Measurements from ENCODE around the gene TRMT6. TPM values are rescaled to one million over a fixed set of nuclear protein-coding genes. Genes with fewer than 3 reads are reported as not detected.

TRMT6 gene
- total and polyA plus RNA-seq, 10 donors = 8.5 to 15.2 (median 10.9) TPM

- no peak for TF ChIP-seq POLR2A (IDR thresholded peaks at IDR 0.05)
- no peak for TF ChIP-seq POLR2AphosphoS5 (IDR thresholded peaks at IDR 0.05)
- peaks cover 0 to 43% (median 25%) of the 10 kb centered on the region in 7 donors for H3K27me3 ChIP-seq (replicated peaks in 1 of 7)
- H3K4me1 ChIP-seq = peaks cover 8 to 19% (median 10%) of the 10 kb centered on the region in 6 donors
- H3K27ac ChIP-seq = no peak overlapping the region
- no peaks in the 10 kb centered on the region for H3K9me3 ChIP-seq
- intact Hi-C loops (cut with DNase I; ENCODE audit: low total_unique reads) = no loop called here
- no peaks in the 10 kb centered on the region for H3K36me3 ChIP-seq
- no peak overlapping the region for H3K4me3 ChIP-seq
- DNase-seq = no peak
- 0 to 43% (median 22%) methylated on average over 1 of the region's 1 CpG for WGBS, 5 donors
These were observed 35.5 kb downstream of the TRMT6 start for GRCh38 chr20:5914859-5915258.

- DNase-seq = no peak
- Histone ChIP-seq H3K27me3 (replicated peaks in 1 of 7) (peaks cover 0 to 60% (median 25%) of the 10 kb centered on the region in 7 donors), H3K4me3 (no peak overlapping the region), H3K4me1 (peaks cover 8 to 12% (median 10%) of the 10 kb centered on the region in 6 donors), H3K27ac (no peak overlapping the region), H3K9me3 (no peaks in the 10 kb centered on the region), H3K36me3 (no peaks in the 10 kb centered on the region)
- TF ChIP-seq CTCF (IDR thresholded peaks at IDR 0.05 in 8 of 11, conservative IDR thresholded peaks at IDR 0.05 in 3 of 11) = no peak
- TF ChIP-seq POLR2AphosphoS5 (IDR thresholded peaks at IDR 0.05) = no peak
- no peak for TF ChIP-seq POLR2A (IDR thresholded peaks at IDR 0.05)
- intact Hi-C loops (cut with DNase I; ENCODE audit: low total_unique reads) = no loop called here
- 60 to 96% (median 77%) methylated on average over 2 of the region's 2 CpGs for WGBS, 5 donors
These were observed 37.2 kb downstream of the TRMT6 start for GRCh38 chr20:5913166-5913565.

- Histone ChIP-seq H3K36me3 (no peaks in the 10 kb centered on the region), H3K4me1 (peaks cover 8 to 12% (median 10%) of the 10 kb centered on the region in 6 donors), H3K27me3 (replicated peaks in 1 of 7) (peaks cover 0 to 80% (median 31%) of the 10 kb centered on the region in 7 donors), H3K4me3 (no peak overlapping the region), H3K9me3 (no peaks in the 10 kb centered on the region), H3K27ac (no peak overlapping the region)
- TF ChIP-seq CTCF (IDR thresholded peaks at IDR 0.05 in 8 of 11, conservative IDR thresholded peaks at IDR 0.05 in 3 of 11) = no peak
- TF ChIP-seq POLR2AphosphoS5 (IDR thresholded peaks at IDR 0.05) = no peak
- no peak for TF ChIP-seq POLR2A (IDR thresholded peaks at IDR 0.05)
- DNase-seq = no peak
- WGBS, 5 donors = 66 to 73% (median 70%) methylated on average over 6 of the region's 6 CpGs
- intact Hi-C loops (cut with DNase I; ENCODE audit: low total_unique reads) = no loop called here
These were observed 40.1 kb downstream of the TRMT6 start for GRCh38 chr20:5910186-5910585.

- H3K9me3 ChIP-seq = no peaks in the 10 kb centered on the region
- H3K27me3 ChIP-seq (replicated peaks in 1 of 7) = peaks cover 0 to 87% (median 31%) of the 10 kb centered on the region in 7 donors
- no peak overlapping the region for H3K4me3 ChIP-seq
- H3K4me1 ChIP-seq = peaks cover 8 to 12% (median 10%) of the 10 kb centered on the region in 6 donors
- no peak overlapping the region for H3K27ac ChIP-seq
- TF ChIP-seq CTCF (IDR thresholded peaks at IDR 0.05 in 8 of 11, conservative IDR thresholded peaks at IDR 0.05 in 3 of 11) (no peak), POLR2AphosphoS5 (IDR thresholded peaks at IDR 0.05) (no peak)
- DNase-seq = no peak
- intact Hi-C loops (cut with DNase I; ENCODE audit: low total_unique reads) = no loop called here
- WGBS, 5 donors = 65 to 83% (median 74%) methylated on average over 2 of the region's 2 CpGs
- no peaks in the 10 kb centered on the region for H3K36me3 ChIP-seq
These were observed 41.4 kb downstream of the TRMT6 start for GRCh38 chr20:5908981-5909380.

- H3K4me3 ChIP-seq = no peak overlapping the region
- intact Hi-C loops (cut with DNase I; ENCODE audit: low total_unique reads) = no loop called here
- 39 to 83% (median 55%) methylated on average over 1 of the region's 1 CpG for WGBS, 5 donors
- DNase-seq = no peak
- H3K36me3 ChIP-seq = no peaks in the 10 kb centered on the region
- no peak for TF ChIP-seq POLR2A (IDR thresholded peaks at IDR 0.05)
- no peak for TF ChIP-seq CTCF (IDR thresholded peaks at IDR 0.05 in 8 of 11, conservative IDR thresholded peaks at IDR 0.05 in 3 of 11)
- no peak for TF ChIP-seq POLR2AphosphoS5 (IDR thresholded peaks at IDR 0.05)
- no peaks in the 10 kb centered on the region for H3K9me3 ChIP-seq
- no peak overlapping the region for H3K27ac ChIP-seq
- H3K27me3 ChIP-seq (replicated peaks in 1 of 7) = peaks cover 0 to 24% (median 0%) of the 10 kb centered on the region in 7 donors
- H3K4me1 ChIP-seq = no peaks in the 10 kb centered on the region
These were observed 49.4 kb downstream of the TRMT6 start for GRCh38 chr20:5900908-5901307.

Measured in spleen (tissue), 11 donors.